ENCODE results near the gene NAB1.

NAB1 gene

DNA sequence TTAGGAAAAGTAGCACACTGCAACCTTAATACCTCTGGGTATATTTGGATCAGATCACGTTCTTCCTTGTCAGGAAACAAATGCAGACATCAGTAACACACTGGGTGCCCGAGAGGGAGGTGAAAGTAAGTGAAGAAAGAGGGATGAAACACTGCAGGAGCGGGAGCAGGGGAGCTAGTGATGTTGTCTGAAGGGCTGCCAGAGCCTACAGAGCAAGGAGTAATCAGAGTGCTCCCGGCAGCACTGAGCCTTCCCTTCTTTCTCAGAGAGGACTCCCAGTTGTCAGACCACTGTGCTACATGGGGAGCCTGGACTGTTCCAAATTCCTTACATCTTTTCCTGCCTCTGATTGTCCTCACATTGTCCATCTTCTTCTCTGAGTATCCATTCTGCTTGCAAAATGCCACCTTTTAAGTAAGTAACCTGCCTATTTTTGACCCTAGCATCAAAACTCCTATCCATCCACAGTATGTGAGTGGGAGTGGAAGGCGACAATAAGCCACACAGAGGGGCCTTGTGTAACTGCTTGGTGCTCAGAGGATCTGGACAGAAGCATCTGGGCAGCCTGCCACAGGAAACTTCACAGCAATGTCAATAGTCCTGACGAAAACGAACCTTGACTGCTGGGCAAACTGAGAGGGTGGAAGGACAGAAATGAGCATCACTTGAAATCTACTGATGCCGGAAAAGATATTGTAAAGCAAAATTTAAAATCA is 10.8 kb upstream of the NAB1 start:
- H3K27ac ChIP-seq (ENCODE audit: low read depth, low read length): no peak overlapping the region
- no peak overlapping the region for H3K4me2 ChIP-seq (ENCODE audit: low read depth, low read length, poor library complexity, severe bottlenecking)
- no peaks in the 10 kb centered on the region for H3K36me3 ChIP-seq (ENCODE audit: low read length)
- no peaks in the 10 kb centered on the region for H3K27me3 ChIP-seq (ENCODE audit: low read length)
- no peaks in the 10 kb centered on the region for H3K9me2 ChIP-seq (replicated peaks; ENCODE audit: insufficient read depth, low read length)
- no peak overlapping the region for H3K4me3 ChIP-seq (ENCODE audit: insufficient read depth, low read length, poor library complexity, severe bottlenecking)
- H4K20me1 ChIP-seq (ENCODE audit: low read depth, low read length): no peaks in the 10 kb centered on the region
- H2AFZ ChIP-seq (ENCODE audit: low read depth, low read length, severe bottlenecking): no peak overlapping the region
- H3K9me3 ChIP-seq (ENCODE audit: insufficient read depth, low read length): no peaks in the 10 kb centered on the region
- no peak overlapping the region for H3K9ac ChIP-seq (ENCODE audit: low read length)
- H3F3A ChIP-seq (ENCODE audit: insufficient read depth): no peaks in the 10 kb centered on the region
- H3K79me2 ChIP-seq (ENCODE audit: insufficient read depth, low read length): no peaks in the 10 kb centered on the region
- TF ChIP-seq, protein P1, sequence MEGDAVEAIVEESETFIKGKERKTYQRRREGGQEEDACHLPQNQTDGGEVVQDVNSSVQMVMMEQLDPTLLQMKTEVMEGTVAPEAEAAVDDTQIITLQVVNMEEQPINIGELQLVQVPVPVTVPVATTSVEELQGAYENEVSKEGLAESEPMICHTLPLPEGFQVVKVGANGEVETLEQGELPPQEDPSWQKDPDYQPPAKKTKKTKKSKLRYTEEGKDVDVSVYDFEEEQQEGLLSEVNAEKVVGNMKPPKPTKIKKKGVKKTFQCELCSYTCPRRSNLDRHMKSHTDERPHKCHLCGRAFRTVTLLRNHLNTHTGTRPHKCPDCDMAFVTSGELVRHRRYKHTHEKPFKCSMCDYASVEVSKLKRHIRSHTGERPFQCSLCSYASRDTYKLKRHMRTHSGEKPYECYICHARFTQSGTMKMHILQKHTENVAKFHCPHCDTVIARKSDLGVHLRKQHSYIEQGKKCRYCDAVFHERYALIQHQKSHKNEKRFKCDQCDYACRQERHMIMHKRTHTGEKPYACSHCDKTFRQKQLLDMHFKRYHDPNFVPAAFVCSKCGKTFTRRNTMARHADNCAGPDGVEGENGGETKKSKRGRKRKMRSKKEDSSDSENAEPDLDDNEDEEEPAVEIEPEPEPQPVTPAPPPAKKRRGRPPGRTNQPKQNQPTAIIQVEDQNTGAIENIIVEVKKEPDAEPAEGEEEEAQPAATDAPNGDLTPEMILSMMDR (IDR thresholded peaks at IDR 0.05; ENCODE audit: insufficient read depth, low read length, poor library complexity, severe bottlenecking): no peak

- no peak overlapping the region for H3K9ac ChIP-seq (ENCODE audit: low read length)
- H3K9me2 ChIP-seq (replicated peaks; ENCODE audit: insufficient read depth, low read length): no peaks in the 10 kb centered on the region
- H3K27ac ChIP-seq (ENCODE audit: low read depth, low read length): no peak overlapping the region
- H3K79me2 ChIP-seq (ENCODE audit: insufficient read depth, low read length): no peaks in the 10 kb centered on the region
- H3K4me3 ChIP-seq (ENCODE audit: insufficient read depth, low read length, poor library complexity, severe bottlenecking): no peak overlapping the region
- no peaks in the 10 kb centered on the region for H3F3A ChIP-seq (ENCODE audit: insufficient read depth)
- TF ChIP-seq, protein P1 (IDR thresholded peaks at IDR 0.05; ENCODE audit: insufficient read depth, low read length, poor library complexity, severe bottlenecking): no peak
- TF ChIP-seq EZH2phosphoT487 (conservative IDR thresholded peaks at IDR 0.05; ENCODE audit: low read length): no peak
- H4K20me1 ChIP-seq (ENCODE audit: low read depth, low read length): no peaks in the 10 kb centered on the region
- H3K27me3 ChIP-seq (ENCODE audit: low read length): no peaks in the 10 kb centered on the region
- H3K9me3 ChIP-seq (ENCODE audit: insufficient read depth, low read length): no peaks in the 10 kb centered on the region
- no peak overlapping the region for H2AFZ ChIP-seq (ENCODE audit: low read depth, low read length, severe bottlenecking)
- H3K4me2 ChIP-seq (ENCODE audit: low read depth, low read length, poor library complexity, severe bottlenecking): no peak overlapping the region
- H3K36me3 ChIP-seq (ENCODE audit: low read length): no peaks in the 10 kb centered on the region
Observed at GRCh38 chr2:190640117-190640516, 8.8 kb upstream of the NAB1 start.

- Histone ChIP-seq H3K4me3 (ENCODE audit: insufficient read depth, low read length, poor library complexity, severe bottlenecking) (no peak overlapping the region), H3K9ac (ENCODE audit: low read length) (no peak overlapping the region), H3K9me3 (ENCODE audit: insufficient read depth, low read length) (no peaks in the 10 kb centered on the region), H3K9me2 (replicated peaks; ENCODE audit: insufficient read depth, low read length) (no peaks in the 10 kb centered on the region), H3K36me3 (ENCODE audit: low read length) (no peaks in the 10 kb centered on the region), H3K27me3 (ENCODE audit: low read length) (no peaks in the 10 kb centered on the region), H3K4me2 (ENCODE audit: low read depth, low read length, poor library complexity, severe bottlenecking) (no peak overlapping the region), H3K27ac (ENCODE audit: low read depth, low read length) (no peak overlapping the region), H2AFZ (ENCODE audit: low read depth, low read length, severe bottlenecking) (no peak overlapping the region), H3F3A (ENCODE audit: insufficient read depth) (no peaks in the 10 kb centered on the region), H3K79me2 (ENCODE audit: insufficient read depth, low read length) (no peaks in the 10 kb centered on the region), H4K20me1 (ENCODE audit: low read depth, low read length) (no peaks in the 10 kb centered on the region)
- TF ChIP-seq EZH2phosphoT487 (conservative IDR thresholded peaks at IDR 0.05; ENCODE audit: low read length): no peak
Observed at GRCh38 chr2:190641469-190641868, 7.4 kb upstream of the NAB1 start.

- H3K9me3 ChIP-seq (ENCODE audit: insufficient read depth, low read length): no peaks in the 10 kb centered on the region
- H4K20me1 ChIP-seq (ENCODE audit: low read depth, low read length): peaks cover 10% of the 10 kb centered on the region; the same call in 1 of the 2 replicates
- TF ChIP-seq EZH2phosphoT487 (conservative IDR thresholded peaks at IDR 0.05; ENCODE audit: low read length): no peak
- TF ChIP-seq, protein P1 (IDR thresholded peaks at IDR 0.05; ENCODE audit: insufficient read depth, low read length, poor library complexity, severe bottlenecking): no peak
- peaks cover 24% of the 10 kb centered on the region for H3K79me2 ChIP-seq (ENCODE audit: insufficient read depth, low read length)
- no peaks in the 10 kb centered on the region for H3K36me3 ChIP-seq (ENCODE audit: low read length)
- H3K27me3 ChIP-seq (ENCODE audit: low read length): no peaks in the 10 kb centered on the region
- no peak overlapping the region for H2AFZ ChIP-seq (ENCODE audit: low read depth, low read length, severe bottlenecking)
- no peak overlapping the region for H3K9ac ChIP-seq (ENCODE audit: low read length)
- H3K27ac ChIP-seq (ENCODE audit: low read depth, low read length): no peak overlapping the region
- H3K9me2 ChIP-seq (replicated peaks; ENCODE audit: insufficient read depth, low read length): no peaks in the 10 kb centered on the region
- H3K4me2 ChIP-seq (ENCODE audit: low read depth, low read length, poor library complexity, severe bottlenecking): no peak overlapping the region
- H3F3A ChIP-seq (ENCODE audit: insufficient read depth): peaks cover 22% of the 10 kb centered on the region
- H3K4me3 ChIP-seq (ENCODE audit: insufficient read depth, low read length, poor library complexity, severe bottlenecking): no peak overlapping the region
Observed at GRCh38 chr2:190646780-190647522, 1.9 kb upstream of the NAB1 start.
